PFSK-1 (cell line): Measurements from ENCODE around the gene CCR5AS.

Experiments
- FOXP2 ChIP-seq: optimal IDR thresholded peaks from 2 replicates; pipeline ENCODE3; 2011; ENCODE audit warnings: borderline replicate concordance, control low read depth, inconsistent platforms; ENCODE audit not compliant: insufficient read depth; ENCODE audit errors: extremely low read length, extremely low read depth
- POLR2AphosphoS5 ChIP-seq: IDR thresholded peaks from 2 replicates; pipeline ENCODE4 v1.6.1; 2012; ENCODE audit warnings: low read depth, mild to moderate bottlenecking, control low read depth, low read length, moderate library complexity
- REST ChIP-seq, 2 experiments: IDR thresholded peaks; 2 replicates each; pipeline versions ENCODE4 v1.6.1 to v1.8.0; 2011 to 2012; ENCODE audit warnings: low read depth in 2 of 2, low read length in 2 of 2, control low read depth in 1 of 2, inconsistent platforms in 1 of 2, mild to moderate bottlenecking in 1 of 2, moderate library complexity in 1 of 2; ENCODE audit not compliant: insufficient read depth in 1 of 2
- SIN3A ChIP-seq: IDR thresholded peaks from 2 replicates; pipeline ENCODE4 v1.6.1; 2012; ENCODE audit warnings: mild to moderate bottlenecking, low read length, moderate library complexity, borderline replicate concordance; ENCODE audit not compliant: insufficient read depth
- TAF1 ChIP-seq: IDR thresholded peaks from 2 replicates; pipeline ENCODE4 v1.6.1; 2012; ENCODE audit warnings: low read length, control low read depth, borderline replicate concordance; ENCODE audit not compliant: insufficient read depth

DNA sequence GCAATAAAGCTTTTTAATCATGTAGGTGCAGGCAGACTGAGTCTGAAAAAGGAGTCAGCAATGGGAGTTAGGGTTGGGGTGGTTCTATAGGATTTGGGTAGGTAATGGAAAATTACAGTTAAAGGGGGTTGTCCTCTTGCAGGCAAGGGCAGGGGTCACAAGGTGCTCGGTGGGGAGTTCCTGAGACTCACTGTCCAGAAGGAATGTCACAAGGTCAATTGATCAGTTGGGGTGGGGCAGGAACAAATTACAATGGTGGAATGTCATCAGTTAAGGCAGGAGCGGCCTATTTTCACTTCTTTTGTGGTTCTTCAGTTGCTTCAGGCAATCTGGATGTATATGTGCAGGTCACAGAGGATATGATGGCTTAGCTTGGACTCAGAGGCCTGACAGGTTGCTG lies 13.9 kb downstream of the CCR5AS start:
- TF ChIP-seq FOXP2 (no peak), TAF1 (no peak), REST (IDR thresholded peaks at IDR 0.05; ENCODE audit: insufficient read depth in 1 of 2, low read depth in 2 of 2, low read length in 2 of 2) (no peak), POLR2AphosphoS5 (no peak), SIN3A (no peak)
